HFFc6 (cell line): ENCODE data around the gene TBKBP1. TPM values are rescaled to one million over a fixed set of nuclear protein-coding genes. Genes with fewer than 3 reads are reported as not detected.

ENCODE experiments used
- DNase-seq: peaks from one replicate; pipeline ENCODE4 v3.0.0-alpha.2; 2018
- H3K27ac Mint-ChIP-seq: 2 replicates; pipeline ENCODE4 v1.8.0; 2020; ENCODE audit warnings: mild to moderate bottlenecking, mixed read lengths
- H3K27me3 Mint-ChIP-seq: 2 replicates; pipeline ENCODE4 v1.8.0; 2021; ENCODE audit warnings: mild to moderate bottlenecking, moderate library complexity, mixed read lengths; ENCODE audit not compliant: insufficient read depth
- H3K36me3 Mint-ChIP-seq: 2 replicates; pipeline ENCODE4 v1.8.0; 2021; ENCODE audit warnings: low read depth, mixed read lengths
- H3K4me1 Mint-ChIP-seq: 2 replicates; pipeline ENCODE4 v1.8.0; 2020; ENCODE audit warnings: low read depth, mixed read lengths
- H3K4me3 Mint-ChIP-seq: 2 replicates; pipeline ENCODE4 v1.8.0; 2020; ENCODE audit warnings: mild to moderate bottlenecking, moderate library complexity, mixed read lengths
- H3K9me3 Mint-ChIP-seq: 2 replicates; pipeline ENCODE4 v1.8.0; 2020; ENCODE audit warnings: mild to moderate bottlenecking, mixed read lengths
- CTCF ChIP-seq: fragments of 200-600 bp; sonication (generic); IDR thresholded peaks from 2 replicates; pipeline ENCODE4 v1.5.0; 2021; ENCODE audit warnings: antibody characterized with exemption, mild to moderate bottlenecking
- total RNA-seq, 6 experiments: library from RNA; stranded (reverse); fragmentation: NEBNext Ultra II Directional; extraction: Animal tissue kit (Norgen Biotek cat#: 25700); gene quantifications; 2 replicates in 1 of 6; 3 replicates in 5 of 6; pipeline ENCODE4 v1.2.3, GENCODE V29; 2021

The TBKBP1 gene
- total RNA-seq, 6 experiments from 2014 or later: 6.6 to 8.3 (median 7.7) TPM

DNA sequence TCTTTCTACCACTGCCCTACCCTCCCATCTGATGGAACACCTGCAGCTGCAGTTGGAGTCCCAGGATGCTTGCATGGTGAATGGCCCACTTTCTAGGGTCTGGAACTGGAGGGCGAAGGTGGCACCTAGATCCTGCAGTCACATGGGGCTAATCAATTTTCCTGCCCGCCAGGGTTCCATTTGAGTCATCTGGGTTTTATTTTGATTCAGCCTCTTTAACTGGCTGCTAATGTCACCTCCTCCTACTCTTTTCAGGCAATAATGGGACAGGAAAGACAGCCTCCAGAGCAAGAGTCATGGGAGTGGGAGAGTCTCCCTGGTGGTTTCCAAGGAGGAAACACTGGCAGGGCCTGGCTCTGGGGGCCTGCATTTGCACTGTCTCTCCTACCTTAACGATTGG is 3.8 kb upstream of the TBKBP1 start:
- no peak for TF ChIP-seq CTCF
- no peaks in the 10 kb centered on the region for H3K9me3 Mint-ChIP-seq
- peaks cover 50% of the 10 kb centered on the region for H3K4me1 Mint-ChIP-seq

DNA sequence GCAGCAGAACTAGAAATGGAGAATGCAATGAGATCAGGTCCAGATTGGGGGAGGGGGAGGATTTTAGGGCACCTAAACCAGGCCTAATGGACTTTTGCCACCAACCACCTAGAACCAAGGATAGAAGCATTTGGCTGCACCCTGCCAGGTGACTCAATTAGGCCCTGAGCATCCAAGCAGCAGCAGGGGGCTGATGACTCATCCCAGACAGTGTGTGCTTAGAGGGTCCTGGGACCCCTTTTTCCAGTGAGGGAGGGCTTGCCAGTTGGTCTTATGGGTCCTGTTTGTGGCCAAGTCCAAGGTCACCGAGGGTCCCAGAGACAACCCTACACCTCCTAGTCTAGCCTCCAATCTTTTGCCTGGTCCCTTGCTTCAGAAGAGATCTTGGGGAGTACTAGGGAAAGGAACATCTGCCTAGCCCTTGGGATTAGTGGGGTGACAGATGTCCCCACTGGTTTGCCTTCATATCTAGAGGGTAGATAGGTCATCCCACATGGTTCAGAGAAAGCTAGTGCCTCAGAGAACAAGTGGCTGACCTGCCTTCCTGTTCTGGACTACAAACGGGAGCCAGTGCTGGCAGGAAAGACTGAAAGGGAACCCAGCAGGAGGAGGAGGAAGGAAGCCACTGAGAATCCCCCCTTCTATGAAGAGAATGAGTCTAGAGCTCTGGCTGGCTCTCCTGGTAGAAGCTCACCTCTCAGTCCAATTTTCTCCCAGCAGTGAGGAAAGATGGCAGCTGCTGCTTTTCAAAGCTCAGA is 1.6 kb upstream of the TBKBP1 start:
- no peak for TF ChIP-seq CTCF
- Mint-ChIP-seq H3K27me3 (peaks cover 6% of the 10 kb centered on the region), H3K27ac (no peak overlapping the region), H3K4me1 (peaks cover 30% of the 10 kb centered on the region), H3K9me3 (no peaks in the 10 kb centered on the region), H3K36me3 (no peaks in the 10 kb centered on the region), H3K4me3 (peak overlapping the region; percentile 31; the same call in 1 of the 2 replicates)
- DNase-seq: no peak

More for the DNA sequence above, 3.8 kb upstream of the TBKBP1 start:
- peaks cover 5% of the 10 kb centered on the region for H3K27me3 Mint-ChIP-seq
- H3K4me3 Mint-ChIP-seq: no peak overlapping the region; the same call in 1 of the 2 replicates
- H3K36me3 Mint-ChIP-seq: peaks cover 19% of the 10 kb centered on the region
- H3K27ac Mint-ChIP-seq: no peak overlapping the region
- DNase-seq: no peak

DNA sequence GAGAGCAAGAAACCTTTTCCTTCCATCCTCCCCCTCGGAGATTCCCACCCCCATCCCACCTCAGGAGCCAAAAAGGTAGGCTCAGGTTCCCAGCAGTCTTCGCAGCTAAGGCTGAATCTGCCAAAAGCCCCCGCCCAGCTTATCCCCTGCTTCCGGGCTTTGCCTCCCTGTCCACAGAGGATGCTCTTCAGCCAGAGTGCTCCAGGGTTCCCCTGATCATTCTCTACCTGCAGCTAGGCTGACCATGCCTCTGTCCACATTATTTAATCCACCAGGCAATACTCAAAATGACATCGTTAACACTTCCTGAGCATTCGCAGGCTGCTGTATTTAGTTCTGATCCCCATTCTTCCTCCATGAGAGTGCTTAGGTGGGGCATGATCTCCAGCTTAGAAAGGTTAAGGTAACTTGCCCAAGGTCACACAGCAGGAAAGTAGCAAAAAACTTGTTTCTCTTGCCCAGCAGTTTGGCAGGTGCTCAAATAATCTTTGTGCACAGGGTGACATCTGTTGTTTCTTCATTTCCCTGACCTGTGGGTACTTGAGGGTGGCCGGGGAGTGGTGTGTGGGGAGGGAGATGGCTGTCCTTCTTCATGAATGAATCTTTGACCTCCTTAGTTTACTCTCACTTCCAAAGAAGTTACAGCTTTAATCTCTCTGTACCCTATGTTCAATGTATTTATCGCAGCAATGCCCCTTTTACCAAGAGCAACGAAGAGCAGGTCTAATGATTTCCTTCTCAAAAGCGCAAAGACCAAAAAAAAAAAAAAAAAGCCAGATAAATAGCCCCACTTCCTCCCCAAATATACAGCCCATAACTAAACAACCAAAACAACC is 848 bp upstream of the TBKBP1 start:
- Mint-ChIP-seq H3K4me3 (peak overlapping the region; percentile 85), H3K36me3 (no peaks in the 10 kb centered on the region), H3K9me3 (no peaks in the 10 kb centered on the region), H3K27ac (peak overlapping the region; percentile 57), H3K27me3 (peaks cover 6% of the 10 kb centered on the region), H3K4me1 (peaks cover 25% of the 10 kb centered on the region)
- no peak for DNase-seq
- TF ChIP-seq CTCF: no peak

- Mint-ChIP-seq H3K36me3 (no peaks in the 10 kb centered on the region; the same call in 1 of the 2 replicates), H3K27me3 (peaks cover 5% of the 10 kb centered on the region), H3K9me3 (no peaks in the 10 kb centered on the region), H3K27ac (peak overlapping the region; percentile 51), H3K4me1 (peaks cover 25% of the 10 kb centered on the region), H3K4me3 (peak overlapping the region; percentile 87)
- DNase-seq: no peak
- TF ChIP-seq CTCF: no peak
Observed at GRCh38 chr17:47694581-47695428, 844 bp downstream of the TBKBP1 start.
